ENCODE data around the gene DSTN. TPM values are rescaled to one million over a fixed set of nuclear protein-coding genes. Genes with fewer than 3 reads are reported as not detected.

Gene DSTN
- total and polyA plus RNA-seq, 2 of the 4 experiments (the other 2 are of a cell fraction): 221 to 269 TPM

GRCh38 chr20:17559338-17559737 lies 10.5 kb upstream of the DSTN start:
- dilution Hi-C loops (cut with HindIII; ENCODE audit: low sequenced_read_pairs, unreplicated experiment) (no loop called here), intact Hi-C loops (cut with micrococcal nuclease) (no loop called here), in situ Hi-C loops (cut with MboI; ENCODE audit: low sequenced_read_pairs) (no loop called here)
- TF ChIP-seq ELK1 (IDR thresholded peaks at IDR 0.05; ENCODE audit: borderline replicate concordance, low read depth, low read length) (no peak), USF2 (IDR thresholded peaks at IDR 0.05; ENCODE audit: low read depth, low read length) (no peak)
- H3K9me3 ChIP-seq (ENCODE audit: control insufficient read depth, insufficient read depth, low read length): no peaks in the 10 kb centered on the region
- peak overlapping the region; percentile 83 for H4K91ac ChIP-seq (ENCODE audit: insufficient read depth, low read depth, low read length)
- POLR2A ChIA-PET (ENCODE audit: unreplicated experiment): no interaction called here
- H2AFZ ChIP-seq (replicated peaks; ENCODE audit: low read length, poor library complexity): no peak overlapping the region
- peak overlapping the region; percentile 61 for H4K5ac ChIP-seq (ENCODE audit: low read depth, low read length)
- H4K20me1 ChIP-seq (ENCODE audit: insufficient read depth, low read length): peaks cover 8% of the 10 kb centered on the region; the same call in 1 of the 2 replicates
- peak overlapping the region; percentile 98 for H2BK5ac ChIP-seq (ENCODE audit: low read depth, low read length, poor library complexity, severe bottlenecking)
- peak overlapping the region; percentile 69 for H2BK20ac ChIP-seq (ENCODE audit: low read depth, low read length)
- H3K36me3 ChIP-seq (ENCODE audit: control insufficient read depth, insufficient read depth, low read length): no peaks in the 10 kb centered on the region
- peaks cover 17% of the 10 kb centered on the region for H3K4me1 ChIP-seq (ENCODE audit: control insufficient read depth, insufficient read depth, low read length)
- 71% methylated on average over 2 of the region's 6 CpGs; no CpG with 5 or more reads in 1 of the 2 experiments for WGBS, 2 experiments (ENCODE audit: extremely low coverage in 2 of 2, insufficient read length in 1 of 2)
- H2AK5ac ChIP-seq (ENCODE audit: low read depth, low read length): peak overlapping the region; percentile 32
- peaks cover 19% of the 10 kb centered on the region for H3K9me1 ChIP-seq (ENCODE audit: insufficient read depth, low read length)
- H3K4ac ChIP-seq (ENCODE audit: low read depth, low read length): peak overlapping the region; percentile 82
- DNase-seq (no peak), ATAC-seq (ENCODE audit: low read depth) (no peak)
- peak overlapping the region; percentile 78; the same call in 1 of the 2 replicates for H3K18ac ChIP-seq (ENCODE audit: low read depth, low read length)
- no peaks in the 10 kb centered on the region for H3K27me3 ChIP-seq (ENCODE audit: control insufficient read depth, insufficient read depth, low read length)
- peak overlapping the region; percentile 55; the same call in 1 of the 2 replicates for H3K56ac ChIP-seq (ENCODE audit: extremely low read depth, insufficient read depth, low read length)
- H3K27ac ChIP-seq (ENCODE audit: insufficient read depth, low read length): peak overlapping the region; percentile 13
- peaks cover 0 to 27% of the 10 kb centered on the region in 2 experiments; a peak in 3 of 4 replicates for H3K79me1 ChIP-seq (ENCODE audit: low read depth in 1 of 2, low read length in 2 of 2)
- peak overlapping the region; percentile 40; the same call in 1 of the 2 replicates for H3K23ac ChIP-seq (ENCODE audit: low read depth, low read length)
- H3K14ac ChIP-seq (replicated peaks; ENCODE audit: low read depth, low read length): peak overlapping the region; percentile 60
- H3K4me3 ChIP-seq (ENCODE audit: insufficient read depth, low read depth, low read length): no peak overlapping the region
- CTCF ChIA-PET: interaction anchor here (0.8 to 1.4 kb wide), 2 partner anchors 12 to 16 kb away, joined by 3 to 6 read pairs; no protein-coding TSS in a partner anchor
- H3K4me2 ChIP-seq (ENCODE audit: low read depth, low read length): no peak overlapping the region
- peak overlapping the region; percentile 66; the same call in 2 of the 3 replicates for H2BK15ac ChIP-seq (ENCODE audit: low read depth, low read length)
- no peak overlapping the region for H2AK9ac ChIP-seq (replicated peaks; ENCODE audit: low read depth, low read length, poor library complexity)
- peak overlapping the region; percentile 4 to 82; a peak in 2 of 4 replicates for H4K8ac ChIP-seq (ENCODE audit: low read depth in 2 of 2, low read length in 2 of 2)
- H3K9ac ChIP-seq (ENCODE audit: low read depth, low read length): no peak overlapping the region
- H2BK120ac ChIP-seq (ENCODE audit: low read depth, low read length): peak overlapping the region; percentile 80
- BruUV-seq (replicated peaks): no TSS peak
